HG03060 (cell line): ENCODE results near the gene SERPINF2.
"Not testable (repeated sequence)": the region's sequence is repeated elsewhere in the genome, so short reads cannot be mapped to it uniquely, and the experiment has no call there.

Experiments
- ATAC-seq: cut with Tn5 transposase; IDR thresholded peaks from one replicate; pipeline ENCODE4 v1.9.1; 2021; ENCODE audit warnings: low read depth, moderate number of reproducible peaks; ENCODE audit not compliant: unreplicated experiment

SERPINF2 gene

DNA sequence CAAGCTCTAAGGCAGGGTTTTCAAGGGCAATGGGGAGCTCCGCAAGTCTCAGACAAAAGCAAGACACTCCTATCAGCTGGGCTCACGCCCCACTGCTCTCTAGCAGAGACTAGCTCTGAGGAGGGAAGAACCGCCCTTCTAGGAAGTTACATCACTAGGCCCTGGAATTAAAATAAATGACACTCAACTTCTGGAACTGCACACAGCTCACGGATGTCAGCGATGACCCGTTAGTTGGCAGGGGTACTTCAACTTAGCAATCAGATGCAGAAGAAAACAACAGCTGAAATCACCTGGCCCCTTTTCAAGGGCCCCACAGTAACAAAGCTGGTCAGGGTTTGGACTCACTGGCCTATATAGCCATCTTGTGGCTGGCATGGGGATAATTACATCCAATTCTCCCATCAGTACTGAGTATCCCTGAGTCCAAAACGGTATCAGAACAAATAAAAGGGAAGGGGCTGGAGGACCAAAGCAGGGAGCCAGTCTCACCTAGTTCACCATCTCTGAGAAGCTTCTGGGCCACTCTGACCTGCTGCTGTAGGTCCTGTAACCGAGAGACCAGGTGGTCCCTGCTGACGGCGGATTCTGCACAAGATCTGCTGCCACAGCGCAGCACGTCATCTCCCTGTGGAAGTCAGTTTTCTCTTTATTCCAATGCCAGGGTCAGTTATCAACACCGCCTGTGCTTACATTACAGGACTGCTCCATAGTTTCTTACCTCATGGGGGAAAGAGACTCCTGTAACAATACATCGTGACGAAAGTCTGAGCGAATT, 41.4 kb downstream of the SERPINF2 start:
- no peak for ATAC-seq

DNA sequence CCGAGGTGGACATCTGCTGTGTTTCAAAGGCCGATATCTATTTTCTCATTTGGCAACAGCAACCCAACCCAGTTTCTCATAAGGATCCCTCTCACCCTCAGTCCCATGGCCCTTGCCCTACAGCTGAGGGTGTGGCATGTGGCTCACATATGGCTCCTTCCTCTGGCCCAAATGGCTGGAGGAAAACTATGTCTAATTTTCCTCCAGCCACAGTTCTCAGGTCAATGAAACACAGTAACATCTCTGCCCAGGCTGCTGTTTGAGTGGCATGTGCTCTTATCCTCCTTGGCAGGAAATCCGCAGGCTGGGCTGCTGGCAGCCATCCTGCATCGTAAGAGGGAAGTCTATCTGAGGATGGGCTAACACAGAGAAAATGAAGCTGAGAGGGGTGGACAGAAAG, 43.3 kb downstream of the SERPINF2 start:
- no peak for ATAC-seq

DNA sequence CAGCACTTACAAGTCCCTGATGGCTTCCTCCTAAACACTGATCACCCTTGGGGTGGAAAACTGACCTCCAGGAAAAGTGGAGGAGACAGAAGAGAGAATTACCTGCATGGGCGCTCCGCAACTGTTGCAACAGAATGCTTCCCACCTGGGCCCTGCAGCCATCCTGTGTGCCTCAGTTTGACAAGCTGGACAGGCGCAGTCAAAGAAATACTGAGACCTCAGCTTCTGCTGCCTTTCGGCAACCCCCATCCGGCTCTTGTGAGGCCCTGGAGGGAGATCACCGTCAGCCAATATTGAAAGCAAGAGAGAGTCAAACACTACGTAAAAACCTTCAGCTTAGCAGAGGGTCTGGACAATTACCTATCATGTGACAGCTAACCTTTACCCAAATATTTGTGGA, 44.0 kb downstream of the SERPINF2 start:
- ATAC-seq, result no peak

DNA sequence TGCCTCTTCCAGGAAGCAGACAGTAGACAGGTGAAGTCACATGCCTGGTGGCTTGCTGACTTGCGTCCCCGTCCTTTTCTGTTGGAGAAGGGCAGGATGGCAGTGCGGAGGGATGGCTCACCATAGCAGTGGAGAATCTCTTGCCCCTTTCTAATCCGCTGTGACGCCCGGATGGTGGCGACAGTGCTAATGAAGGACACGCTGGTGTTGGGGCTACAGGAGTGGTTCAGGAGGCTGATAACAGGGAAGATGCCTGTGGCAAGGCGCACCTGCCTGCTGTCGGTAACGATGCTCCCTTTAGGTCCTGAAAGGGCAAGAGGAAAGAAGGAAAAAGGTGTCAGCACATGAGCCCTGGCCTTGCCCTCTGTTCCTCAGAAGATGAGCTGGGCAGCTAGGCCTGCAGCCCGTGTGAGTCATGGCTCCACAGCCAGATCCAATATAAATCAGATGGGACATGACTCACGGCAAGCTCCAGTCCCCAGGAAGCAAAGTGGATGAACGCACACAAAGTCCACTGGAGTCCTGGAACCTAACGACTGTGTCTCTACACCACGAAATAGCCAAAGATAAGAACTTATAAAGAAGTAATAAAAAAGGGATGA, 44.7 kb downstream of the SERPINF2 start:
- ATAC-seq, result no peak

DNA sequence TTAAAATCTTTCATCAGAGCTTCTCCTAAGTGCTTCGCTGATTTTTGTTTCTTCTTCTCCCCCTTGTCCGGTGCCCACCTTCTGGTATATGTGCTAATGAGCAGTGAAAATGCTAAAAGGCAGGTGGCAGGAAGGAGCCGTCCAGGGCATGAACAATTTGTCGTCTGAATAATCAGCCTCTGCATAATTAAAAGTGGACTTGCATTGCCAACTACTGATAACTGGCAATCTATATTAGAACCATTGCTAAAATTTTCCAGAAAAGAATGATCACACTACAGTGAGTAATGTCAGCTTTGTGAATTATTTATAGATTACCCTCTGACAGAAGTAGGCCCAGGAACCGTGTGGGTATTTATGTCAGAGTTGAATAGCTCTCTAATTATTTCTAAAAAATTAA, 47.3 kb downstream of the SERPINF2 start:
- no peak for ATAC-seq

DNA sequence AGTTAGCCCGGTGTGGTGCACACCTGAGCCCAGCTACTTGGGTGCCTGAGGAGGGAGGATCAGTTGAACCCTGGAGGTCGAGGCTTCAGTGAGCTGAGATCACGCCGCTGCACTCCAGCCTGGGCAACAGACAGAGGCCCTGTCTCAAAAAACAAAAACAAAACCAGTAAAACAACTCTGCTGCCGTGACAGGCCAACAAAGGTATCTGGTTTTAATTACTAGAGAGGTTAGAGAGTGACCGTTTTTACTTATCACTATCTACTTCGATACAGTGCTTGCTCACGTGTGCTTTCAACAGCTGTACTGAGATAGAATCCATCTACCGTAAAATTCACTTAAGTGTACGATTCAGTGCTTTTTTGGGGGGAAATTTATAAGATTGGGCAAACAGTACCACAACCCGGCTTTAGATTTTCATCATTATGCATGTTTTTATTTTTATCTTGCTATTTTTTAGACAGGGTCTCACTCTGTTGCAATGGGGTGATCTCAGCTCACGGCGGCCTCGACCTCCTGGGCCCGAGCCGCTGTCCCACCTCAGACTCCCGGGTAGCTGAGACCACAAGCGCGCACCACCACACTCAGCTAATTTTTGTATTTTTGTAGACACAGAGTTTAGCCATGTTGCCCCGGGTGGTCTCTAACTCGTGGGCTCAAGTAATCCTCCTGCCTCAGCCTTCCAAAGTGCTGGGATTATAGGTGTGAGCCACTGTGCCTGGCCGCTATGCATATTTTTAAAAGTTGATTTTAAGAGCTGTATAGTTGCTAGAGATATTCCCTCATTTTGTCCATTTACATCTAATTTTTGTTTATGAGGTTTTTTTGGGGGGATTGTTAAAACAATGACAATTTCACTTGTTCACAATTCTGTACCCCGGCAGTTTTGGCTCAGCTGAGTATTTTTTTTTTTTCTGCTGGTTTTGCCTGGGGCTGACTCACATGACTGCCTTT, 50.1 kb downstream of the SERPINF2 start:
- ATAC-seq, result no peak

DNA sequence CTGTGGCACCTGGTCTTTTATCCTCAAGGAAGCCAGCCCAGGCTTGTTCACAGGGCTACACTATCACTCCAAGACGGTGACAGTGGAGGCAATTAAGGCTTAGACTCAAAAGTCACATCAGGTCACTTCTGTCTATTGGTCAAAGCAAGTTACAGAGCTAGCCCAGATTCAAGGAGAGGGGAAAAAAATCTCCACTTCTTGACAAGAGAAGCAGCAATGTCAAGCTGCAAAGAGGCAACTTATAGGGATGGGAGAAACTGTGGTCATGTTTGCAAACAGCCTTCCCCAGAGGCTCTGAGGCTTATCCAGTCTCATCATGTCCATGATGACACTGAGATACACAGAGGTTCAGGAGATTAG, 50.8 kb downstream of the SERPINF2 start:
- ATAC-seq, result no peak

DNA sequence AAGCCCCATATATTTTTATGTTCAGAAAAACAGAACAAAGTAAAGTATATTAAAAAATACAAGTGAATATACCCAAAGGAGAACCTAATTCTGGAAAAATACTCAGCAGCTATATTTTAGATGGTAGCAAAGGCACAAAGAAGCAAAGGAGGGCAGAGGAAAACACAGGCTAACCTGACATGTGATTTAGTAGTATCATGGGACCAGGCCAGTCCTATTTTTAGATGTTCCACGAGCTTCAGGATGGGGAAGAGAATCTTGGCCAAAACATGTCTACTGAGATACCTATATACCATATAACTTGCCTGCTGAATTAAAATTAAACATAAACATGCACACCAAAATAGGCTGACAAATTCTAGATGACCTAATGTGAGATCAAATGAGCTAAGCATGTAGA, 54.1 kb downstream of the SERPINF2 start:
- ATAC-seq, result no peak

DNA sequence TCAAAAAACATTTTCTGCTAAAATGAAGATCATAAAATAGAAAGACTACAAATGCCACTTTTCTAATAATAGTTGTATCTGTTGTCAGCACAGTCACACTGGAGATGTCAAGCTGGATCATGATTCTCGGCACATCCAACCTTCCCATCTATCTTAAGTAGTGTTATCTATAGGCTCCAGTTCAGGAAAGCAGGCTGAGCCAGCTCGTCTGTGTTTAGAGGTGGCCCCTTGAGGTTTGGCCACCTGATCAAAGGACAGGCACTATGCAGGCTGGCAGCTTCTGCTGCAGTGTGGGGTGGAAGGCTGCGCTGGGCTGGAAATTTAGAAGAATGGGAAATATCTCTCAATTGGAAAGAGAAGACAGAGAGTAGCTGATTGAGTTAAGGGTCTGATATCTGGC, 54.7 kb downstream of the SERPINF2 start:
- ATAC-seq, result no peak

DNA sequence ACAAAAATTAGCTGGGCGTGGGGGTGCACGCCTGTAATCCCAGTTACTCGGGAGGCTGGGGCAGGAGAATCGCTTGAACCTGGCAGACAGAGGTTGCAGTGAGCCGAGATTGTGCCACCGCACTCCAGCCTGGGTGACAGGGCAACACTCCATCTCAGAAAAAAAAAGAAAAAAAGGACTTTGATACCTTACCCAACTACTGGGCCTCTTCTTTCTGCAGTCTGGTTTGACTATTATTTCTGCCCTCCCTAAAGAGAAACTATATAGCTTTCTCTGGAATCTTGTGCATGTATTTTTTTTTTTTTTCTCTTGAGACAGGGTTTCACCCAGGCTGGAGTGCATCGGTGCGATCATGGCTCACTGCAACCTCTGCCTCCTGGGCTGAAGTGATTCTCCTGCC, 55.2 kb downstream of the SERPINF2 start:
- not testable (repeated sequence) for ATAC-seq

DNA sequence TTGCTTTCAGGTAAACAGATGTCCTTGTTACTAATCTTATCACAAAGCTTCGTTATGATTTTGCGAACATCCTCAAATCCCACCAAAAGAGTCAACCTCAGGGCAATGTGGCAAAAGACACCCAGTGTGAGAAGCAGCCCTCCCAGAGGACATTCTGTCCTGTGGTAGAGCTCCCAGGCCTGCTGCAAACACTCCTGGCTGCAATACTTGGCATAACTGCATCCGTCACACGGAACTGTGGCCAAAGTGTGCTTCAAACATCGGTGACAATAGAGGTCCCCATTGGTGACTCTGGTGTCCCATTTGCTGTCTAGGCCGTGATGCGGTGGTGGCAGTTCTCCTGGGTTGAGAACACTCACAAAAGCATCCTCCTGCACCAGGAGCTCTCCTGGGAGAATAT, 57.6 kb downstream of the SERPINF2 start:
- ATAC-seq, result no peak

DNA sequence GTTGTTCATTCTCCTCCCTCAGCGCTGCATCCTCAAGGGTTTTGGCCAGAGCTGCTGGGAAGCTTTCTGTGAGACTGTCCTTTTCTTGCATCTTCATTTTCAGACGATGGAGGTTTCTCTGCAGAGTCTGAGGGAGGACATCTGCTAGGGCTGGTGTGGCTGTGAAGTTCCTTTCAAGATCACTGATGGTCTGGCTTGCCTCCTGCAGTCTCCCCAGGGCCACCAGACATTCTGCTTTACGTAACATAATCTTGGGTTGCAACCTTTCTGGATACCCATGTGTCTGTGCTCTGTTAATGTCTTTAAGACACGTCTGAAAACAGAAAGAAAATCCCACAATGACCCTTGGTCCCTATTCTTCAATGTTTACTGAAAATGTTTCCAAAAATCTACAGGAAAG, 58.0 kb downstream of the SERPINF2 start:
- ATAC-seq, result no peak

DNA sequence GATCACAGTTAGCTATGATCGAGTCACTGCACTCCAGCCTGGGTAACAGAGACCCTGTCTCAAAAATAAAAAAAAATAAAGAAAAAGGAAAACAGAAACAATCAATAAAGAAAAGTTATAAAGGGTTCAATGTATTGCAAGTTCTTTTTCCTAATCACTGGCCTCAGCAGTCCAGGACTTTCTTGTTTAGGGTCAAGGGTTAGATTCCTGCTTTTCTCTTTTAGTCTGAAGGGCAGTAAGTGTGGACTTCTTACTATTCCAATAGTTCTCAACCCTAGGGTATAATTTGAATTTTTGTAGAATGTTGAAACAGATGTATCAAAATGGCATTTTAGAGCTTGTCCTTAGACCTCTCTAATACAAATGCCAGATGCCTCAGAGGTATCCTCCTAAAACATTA, 59.8 kb downstream of the SERPINF2 start:
- no peak for ATAC-seq

DNA sequence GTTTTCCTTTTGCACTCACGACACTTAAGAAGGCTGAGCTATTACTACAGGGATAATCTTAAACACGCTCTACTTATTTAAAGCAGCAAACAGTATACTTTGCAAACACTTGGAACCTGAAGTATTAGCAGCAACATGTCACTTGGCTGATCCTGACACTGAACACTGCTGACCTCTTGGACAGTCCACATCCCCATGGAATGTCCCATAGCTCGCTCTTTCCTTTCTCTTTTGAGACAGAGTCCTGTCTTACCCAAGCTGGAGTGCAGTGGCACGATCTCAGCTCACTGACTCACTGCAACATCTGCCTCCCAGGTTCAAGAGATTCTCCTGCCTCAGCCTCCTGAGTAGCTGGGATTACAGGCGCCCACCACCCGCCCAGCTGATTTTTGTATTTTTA, 60.6 kb downstream of the SERPINF2 start:
- ATAC-seq, result no peak
